ENCODE measurements around the gene CDK10.
A peak's percentile ranks its signal among the peaks of the same experiment; 100 is the strongest.

CDK10 gene

DNA sequence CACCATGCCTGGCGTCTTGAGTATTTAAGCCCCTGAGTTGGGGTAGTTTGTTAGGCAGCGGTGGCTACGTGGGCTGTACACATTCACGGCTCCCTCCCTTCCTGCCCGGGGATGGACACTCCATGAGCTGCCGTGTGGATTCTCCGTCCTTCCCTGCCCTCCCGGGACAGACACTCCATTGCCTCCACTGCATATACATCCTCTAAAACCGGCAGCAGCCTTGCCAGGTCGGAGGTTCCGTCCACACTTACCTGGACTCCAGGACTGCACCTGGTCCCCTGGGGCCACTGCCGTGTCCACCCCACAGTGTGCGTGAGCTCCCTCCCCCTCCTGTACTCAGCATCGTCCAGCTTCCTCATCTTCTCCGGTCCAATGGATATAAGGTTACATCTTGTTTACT, 18.5 kb downstream of the CDK10 start:
- intact Hi-C loops (cut with DNase I) = loop anchor here (5.0 to 10.0 kb wide), 2 partner anchors 87 to 160 kb away; no protein-coding TSS in a partner anchor
- no peak for DNase-seq

DNA sequence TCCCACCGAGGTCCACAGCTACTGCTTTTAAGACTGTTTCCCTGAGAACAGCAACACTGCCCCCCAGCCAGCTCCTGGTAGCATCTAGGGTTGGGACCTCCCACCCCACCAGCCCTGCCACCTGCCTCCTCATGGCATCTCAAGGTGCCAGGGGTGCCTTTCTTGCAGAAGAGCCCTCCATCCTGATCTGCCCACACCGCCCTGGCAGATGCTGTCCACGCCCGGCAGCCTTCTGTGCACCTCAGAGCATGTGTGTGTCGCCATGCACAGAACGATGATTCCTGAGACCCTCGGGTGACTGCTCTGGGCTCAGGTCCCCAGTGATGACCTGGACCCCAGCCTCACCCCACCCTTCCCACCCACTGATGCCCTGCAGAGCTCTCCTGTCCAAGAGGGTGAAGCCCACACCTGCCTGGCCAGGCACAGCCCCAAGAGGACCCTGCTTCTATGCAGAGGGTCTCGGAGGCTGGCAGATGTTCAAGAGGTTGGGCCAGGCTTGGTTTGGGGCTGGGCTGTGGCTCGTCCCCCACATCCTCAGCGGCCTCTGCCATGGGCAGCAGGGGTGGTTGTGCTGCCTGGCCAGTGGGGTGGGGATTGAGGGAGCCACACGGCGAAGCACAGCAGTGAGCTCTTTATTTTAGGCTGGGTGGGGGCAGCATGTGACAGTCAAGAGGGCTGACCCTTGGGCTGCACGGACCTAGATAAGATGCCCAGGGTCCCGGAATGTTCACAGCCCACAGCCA, 20.2 kb downstream of the CDK10 start:
- intact Hi-C loops (cut with DNase I) = loop anchor here (5.0 to 10.0 kb wide), 2 partner anchors 86 to 158 kb away; no protein-coding TSS in a partner anchor
- peak in 5 of 42 donors; percentile 19 to 53 (median 23) for DNase-seq

- DNase-seq = no peak
- intact Hi-C loops (cut with DNase I) = loop anchor here (5.0 to 10.0 kb wide), 2 partner anchors 85 to 157 kb away; no protein-coding TSS in a partner anchor
These were observed 21.2 kb downstream of the CDK10 start for GRCh38 chr16:89707695-89708094.

DNA sequence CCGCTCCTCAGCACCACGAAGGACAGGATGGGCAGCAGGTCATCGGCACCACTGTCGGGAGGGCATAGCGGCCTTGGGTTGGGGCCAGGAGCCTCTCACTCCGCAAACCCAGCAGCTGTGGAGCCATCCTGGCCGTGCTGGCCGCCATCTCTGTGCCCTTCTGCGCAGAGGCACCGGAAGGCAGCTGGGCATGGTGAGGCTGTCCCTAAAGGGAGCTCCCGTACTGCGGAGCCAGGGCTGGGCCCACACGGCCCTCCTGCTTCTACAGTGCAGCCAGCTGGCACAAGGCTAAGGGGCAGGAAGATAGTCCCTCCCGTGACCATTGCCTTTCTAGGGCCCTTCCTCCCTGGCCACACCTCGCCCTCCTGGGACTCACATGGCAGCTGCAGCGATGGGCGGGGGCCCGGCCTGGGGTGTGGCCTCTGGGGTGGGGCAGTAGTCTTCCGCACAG, 22.0 kb downstream of the CDK10 start:
- no peak for DNase-seq
- intact Hi-C loops (cut with DNase I) = loop anchor here (5.0 to 10.0 kb wide), 2 partner anchors 84 to 156 kb away; no protein-coding TSS in a partner anchor

DNA sequence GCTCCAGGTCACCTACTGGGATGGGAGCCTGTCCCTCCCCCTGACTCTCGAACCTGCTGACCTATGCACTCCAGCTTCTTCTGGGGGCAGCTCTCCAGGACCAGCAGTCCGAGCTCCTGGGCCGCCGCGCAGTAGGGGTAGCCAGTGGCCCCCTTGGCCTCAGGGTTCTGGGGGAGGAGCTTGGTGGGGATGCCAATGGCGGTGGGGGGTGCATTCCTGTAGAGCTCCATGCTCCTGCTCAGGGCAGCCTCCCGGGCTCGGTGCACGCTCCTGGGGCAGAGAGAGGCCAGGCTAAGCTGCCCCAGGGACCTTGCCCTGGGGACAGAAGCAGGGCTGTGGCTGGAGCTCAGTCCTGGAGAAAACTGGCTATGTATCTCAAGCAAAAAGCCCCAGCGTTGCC, 22.7 kb downstream of the CDK10 start:
- intact Hi-C loops (cut with DNase I) = loop anchor here (5.0 to 10.0 kb wide), 2 partner anchors 83 to 156 kb away; no protein-coding TSS in a partner anchor

GRCh38 chr16:89709716-89710432, 23.4 kb downstream of the CDK10 start:
- DNase-seq = no peak
- intact Hi-C loops (cut with DNase I) = loop anchor here (5.0 to 10.0 kb wide), 2 partner anchors 82 to 155 kb away; no protein-coding TSS in a partner anchor

More for the DNA sequence above, 22.7 kb downstream of the CDK10 start:
- no peak for DNase-seq

DNA sequence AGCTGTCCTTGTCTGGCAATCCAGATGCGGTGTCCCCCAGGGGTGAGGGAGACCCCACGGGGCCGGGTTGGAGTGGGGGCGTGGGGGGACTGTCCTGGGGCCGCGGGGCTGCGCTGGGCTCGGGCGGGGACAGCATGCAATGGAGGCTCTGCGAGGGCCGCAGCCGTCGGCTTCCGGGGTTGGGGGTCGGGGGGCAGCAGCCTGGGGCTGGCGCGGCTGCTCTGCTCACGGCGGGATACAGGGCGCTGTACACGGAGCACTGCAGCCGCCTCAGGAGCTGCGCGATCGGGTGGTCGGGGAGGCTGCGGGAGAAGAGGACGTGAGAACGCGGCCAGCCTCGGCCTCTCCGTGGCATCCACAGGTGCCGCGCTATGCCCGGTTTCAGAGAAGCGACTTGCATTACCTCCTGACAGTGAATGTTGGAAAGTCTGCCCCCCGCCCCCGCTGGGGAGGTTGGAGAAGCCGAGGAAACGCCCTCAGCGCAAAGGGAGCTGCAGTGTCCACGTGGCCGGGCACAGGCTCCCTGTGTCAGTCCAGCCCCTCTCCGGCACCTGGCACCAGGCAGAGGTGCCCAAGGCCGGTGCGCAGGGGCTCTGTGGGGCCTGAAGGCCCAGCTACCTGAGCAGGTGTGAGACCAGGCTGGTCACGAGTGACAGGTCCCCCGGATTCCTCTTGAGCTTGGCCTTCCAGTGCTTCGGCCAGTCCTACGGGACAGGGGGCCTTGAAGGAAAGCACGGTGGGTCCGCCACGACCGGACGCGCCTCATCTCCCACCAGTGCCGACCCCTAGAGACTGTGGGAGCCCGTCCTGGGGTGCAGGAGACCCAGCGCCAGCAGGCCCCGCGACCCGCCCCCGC, 24.4 kb downstream of the CDK10 start:
- no peak for DNase-seq

DNA sequence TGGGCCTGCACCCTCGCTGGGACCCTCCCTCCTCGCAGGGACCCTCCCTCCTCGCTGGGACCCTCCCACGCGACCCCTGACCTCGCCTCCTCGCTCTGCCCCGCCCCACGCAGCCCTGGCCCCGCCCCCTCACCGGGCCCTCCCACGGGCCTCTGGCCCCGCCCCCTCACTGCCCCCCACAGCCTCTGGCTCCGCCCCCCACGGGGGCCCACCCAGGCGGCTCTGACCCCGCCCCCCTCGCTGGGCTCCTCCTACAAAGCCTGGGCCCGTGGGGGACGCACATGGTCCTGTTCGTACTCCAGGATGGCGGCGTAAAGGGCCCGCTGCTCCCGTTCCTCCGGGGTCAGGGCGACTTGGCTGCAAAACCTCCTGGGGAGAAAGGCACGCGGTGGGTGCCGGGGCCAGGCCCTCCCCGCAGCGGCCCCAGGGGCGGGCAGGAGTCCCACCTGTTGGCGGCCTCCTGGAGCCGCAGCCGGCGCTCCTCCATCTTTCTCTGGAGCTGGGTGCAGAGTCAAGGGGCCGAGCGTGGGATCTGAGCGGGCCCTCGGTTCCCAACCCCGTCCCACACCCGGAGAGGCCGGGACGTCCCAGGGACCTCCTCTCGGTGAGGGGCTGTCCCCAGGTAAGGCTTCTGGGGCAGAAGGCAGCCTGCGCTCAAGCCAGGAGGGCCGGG, 25.2 kb downstream of the CDK10 start:
- intact Hi-C loops (cut with DNase I) = no loop called here
- peak in 5 of 42 donors; percentile 27 to 49 (median 36) for DNase-seq

More for the DNA sequence above, 24.4 kb downstream of the CDK10 start:
- intact Hi-C loops (cut with DNase I) = no loop called here

GRCh38 chr16:89712274-89712781, 25.8 kb downstream of the CDK10 start:
- intact Hi-C loops (cut with DNase I) = no loop called here
- no peak for DNase-seq

- no peak for DNase-seq
- intact Hi-C loops (cut with DNase I) = no loop called here
These were observed 30.0 kb downstream of the CDK10 start for GRCh38 chr16:89716493-89716892.

DNA sequence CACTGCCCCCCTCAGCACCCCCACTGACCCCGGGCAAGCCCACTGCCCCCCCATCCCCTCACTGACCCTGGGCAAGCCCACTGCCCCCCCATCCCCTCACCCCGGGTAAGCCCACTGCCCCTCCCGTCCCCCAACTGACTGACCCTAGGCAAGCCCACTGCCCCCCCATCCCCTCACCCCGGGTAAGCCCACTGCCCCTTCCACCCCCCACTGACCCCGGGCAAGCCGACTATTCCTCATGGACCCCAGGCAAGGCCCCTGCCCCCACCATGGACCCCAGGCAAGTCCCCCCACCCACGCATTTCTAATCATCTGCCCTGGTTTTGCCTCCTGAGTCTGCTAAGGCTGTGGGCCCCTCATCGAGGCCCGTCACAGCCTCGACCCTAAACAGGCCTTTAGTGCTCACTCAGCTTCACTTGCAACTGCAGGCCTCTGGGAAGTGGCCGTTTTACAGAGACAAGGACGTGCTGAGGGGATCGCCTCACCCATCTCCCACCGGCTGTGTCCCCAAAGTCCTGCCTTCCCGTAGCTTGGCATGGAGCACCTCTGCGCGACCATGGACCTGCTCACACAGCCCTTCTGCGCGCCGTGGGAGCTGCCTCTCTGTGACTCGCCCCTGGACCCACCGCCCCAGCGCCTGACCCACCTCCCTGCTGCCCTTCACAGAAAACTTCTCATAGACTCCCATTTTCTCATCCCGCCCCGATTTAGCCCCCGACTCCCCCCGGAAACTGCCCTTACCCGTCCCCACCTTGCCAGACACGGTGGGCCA, 30.6 kb downstream of the CDK10 start:
- intact Hi-C loops (cut with DNase I) = no loop called here
- no peak for DNase-seq

GRCh38 chr16:89717688-89718505, 31.4 kb downstream of the CDK10 start:
- intact Hi-C loops (cut with DNase I) = no loop called here
- no peak for DNase-seq

DNA sequence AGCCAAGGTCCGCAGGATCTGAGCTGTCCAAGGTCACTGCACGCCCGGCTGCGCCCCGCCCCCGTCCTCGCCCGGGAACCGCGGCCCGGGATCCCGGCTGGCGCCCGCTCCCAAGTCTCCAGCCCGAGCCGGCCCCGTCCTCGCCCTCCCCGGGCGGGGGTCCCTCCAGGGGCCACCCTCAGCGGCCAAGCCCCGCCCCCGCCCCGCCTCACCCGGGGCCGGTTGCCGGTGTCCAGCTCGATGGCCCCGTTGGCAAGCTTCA, 34.0 kb downstream of the CDK10 start:
- intact Hi-C loops (cut with DNase I) = no loop called here
- DNase-seq = peak in 18 of 42 donors; percentile 14 to 72 (median 54)

DNA sequence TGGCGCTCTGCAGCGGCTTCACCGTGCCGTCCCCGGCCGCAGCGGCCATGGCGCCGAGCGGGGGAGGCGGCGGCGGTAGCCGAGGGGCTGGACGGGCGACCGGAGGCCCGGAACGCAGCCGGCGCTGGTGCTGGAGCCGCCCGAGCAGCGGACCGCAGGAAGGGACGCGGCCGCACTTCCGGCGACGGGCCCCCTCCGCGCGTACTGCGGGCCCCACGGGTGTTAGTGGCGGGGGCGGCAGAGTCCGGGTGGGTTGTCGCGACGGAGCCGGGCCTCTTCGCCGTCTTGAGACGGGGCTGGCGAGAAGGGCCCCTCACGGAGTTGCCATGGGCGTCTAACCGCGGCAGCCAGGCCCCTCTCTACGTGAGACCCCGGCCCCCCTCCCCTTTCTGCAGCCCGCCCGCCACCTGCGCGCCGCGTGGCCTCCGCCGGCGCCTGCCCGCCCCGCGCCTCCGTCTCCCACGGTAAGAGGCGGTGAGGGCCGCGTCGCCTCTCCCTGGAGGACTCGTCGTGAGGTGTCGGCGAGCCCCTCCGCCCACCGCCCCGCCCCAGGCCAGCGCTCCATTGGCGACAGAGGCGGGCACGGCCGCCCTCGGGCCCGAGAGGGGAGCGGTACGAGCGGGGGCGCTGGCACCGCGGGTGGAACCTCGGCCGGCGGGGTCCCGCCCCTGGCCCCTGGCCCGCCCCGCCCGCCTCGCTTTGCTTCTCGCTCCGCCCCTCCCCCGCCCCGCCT, 34.5 kb downstream of the CDK10 start, which contains the start of the genes VPS9D1 and ZNF276:
TSS of gene VPS9D1 (minus strand) at position 86 of the 733 bp plus-strand sequence. CDS start at position 49, 37 bp downstream.
TSS of gene ZNF276 (plus strand) at position 725 of the 733 bp plus-strand sequence. CDS start 104 bp downstream, outside the sequence.
- intact Hi-C loops (cut with DNase I) = no loop called here
- peak; percentile 64 to 94 (median 88) for DNase-seq

DNA sequence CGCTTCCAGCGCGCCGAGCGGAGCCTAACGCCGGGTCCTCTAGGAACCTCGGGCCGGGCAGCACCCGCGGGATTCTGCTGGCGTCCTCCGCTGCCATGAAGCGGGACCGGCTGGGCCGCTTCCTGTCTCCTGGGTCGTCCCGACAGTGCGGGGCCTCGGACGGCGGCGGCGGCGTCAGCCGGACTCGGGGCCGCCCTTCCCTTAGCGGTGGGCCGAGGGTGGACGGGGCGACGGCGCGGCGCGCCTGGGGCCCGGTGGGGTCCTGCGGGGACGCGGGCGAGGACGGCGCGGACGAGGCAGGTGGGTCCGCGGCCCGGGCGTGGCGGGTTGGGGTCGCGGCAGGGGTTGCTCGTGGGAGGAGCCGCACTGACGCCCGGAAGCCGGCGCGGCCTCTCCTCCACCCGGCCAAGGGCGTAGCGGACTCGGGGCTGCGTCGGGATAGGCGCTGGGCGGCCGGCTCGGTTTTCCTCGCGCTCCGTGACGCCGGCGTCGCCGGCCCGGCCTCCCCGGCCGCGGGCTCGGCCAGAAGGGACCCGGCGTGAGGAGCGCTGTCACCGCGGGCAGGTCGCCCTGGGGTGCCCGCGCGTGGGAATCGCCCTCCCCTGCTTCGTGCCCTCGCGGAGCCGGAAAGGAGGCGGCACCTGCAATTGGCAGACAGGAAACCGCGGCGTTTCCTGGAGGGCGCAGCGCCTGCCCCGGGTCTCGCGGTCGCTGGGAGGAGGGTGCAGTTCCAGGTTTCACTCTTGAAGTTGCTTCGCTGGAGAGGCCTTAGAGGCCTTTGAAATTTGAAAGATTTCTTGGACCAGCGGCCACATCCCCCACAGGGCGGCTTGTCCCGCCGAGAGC, 35.3 kb downstream of the CDK10 start:
- intact Hi-C loops (cut with DNase I) = no loop called here
- peak in 35 of 42 donors; percentile 25 to 81 (median 59) for DNase-seq

All from head of caudate nucleus (tissue), 42 donors.